Activated CD4-positive, alpha-beta T cell treated with anti-CD3 and anti-CD28 coated beads for 48 hours (primary cell): ENCODE measurements around the gene DLX6.

Source experiments
- DNase-seq: peaks from one replicate; pipeline ENCODE4 v3.0.0-alpha.2; 2020

The DLX6 gene

DNA sequence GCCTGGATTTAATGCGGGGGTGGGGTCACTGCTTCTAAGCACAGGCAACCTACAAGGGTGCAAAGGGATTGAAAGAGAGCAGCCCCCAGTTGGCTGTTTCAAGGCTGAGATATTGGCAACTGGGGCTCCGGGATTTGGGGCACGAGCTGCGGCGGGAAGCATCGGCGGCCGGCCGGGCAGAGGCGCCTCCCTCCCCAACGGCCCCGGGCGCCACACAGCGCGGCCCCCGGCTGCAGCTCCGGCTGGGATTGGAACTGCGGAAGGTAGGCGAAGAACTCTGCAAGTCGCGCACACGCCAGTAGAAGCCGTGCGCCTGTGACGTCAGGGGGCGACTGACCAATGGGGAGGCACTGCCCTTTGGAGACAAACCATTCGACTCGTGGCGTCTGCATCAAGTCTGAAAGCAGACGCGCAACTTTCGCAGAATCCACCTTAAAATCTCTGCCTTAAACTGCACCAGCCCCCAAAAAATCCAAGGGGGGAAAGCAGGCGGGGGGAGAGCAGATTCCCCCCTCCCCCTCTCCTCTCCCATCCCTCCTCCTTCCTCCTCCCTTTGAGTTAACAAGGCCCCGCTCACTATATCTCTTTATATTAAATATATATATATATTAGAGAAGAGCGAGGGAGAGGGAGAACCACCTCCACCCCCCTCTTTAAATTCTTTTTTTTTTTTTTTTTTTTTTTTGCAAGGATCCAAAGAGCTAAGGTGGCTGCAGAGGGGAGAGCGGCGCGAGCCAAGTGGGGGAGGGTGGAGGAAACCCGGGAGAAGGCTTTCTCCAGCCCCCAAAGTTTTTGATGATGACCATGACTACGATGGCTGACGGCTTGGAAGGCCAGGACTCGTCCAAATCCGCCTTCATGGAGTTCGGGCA, at the start of gene DLX6:
Gene DLX6, plus strand, starts transcription at position 371 of the 872 bp plus-strand sequence. Its CDS starts 425 bp downstream, at position 796.
- peak; percentile 72 for DNase-seq

DNA sequence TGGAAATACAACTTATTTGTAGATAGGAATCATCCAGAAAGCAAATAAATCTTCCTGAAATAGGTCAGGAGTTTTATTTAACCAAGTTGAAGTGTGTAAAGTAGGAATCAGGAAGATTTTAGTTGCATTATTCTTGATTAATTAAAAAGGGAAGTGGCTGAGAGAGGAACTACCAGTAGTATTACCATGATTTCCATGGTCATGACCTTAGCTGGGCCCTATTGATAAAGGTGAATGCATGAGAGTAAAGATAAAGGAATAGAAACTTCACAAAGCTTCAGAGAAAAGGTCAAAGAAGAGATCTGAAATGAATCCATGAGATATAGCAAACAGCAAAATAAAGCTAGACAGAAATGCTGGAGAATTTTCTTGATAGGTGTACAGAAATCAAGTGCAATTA, 46.2 kb upstream of the DLX6 start:
- DNase-seq: no peak

DNA sequence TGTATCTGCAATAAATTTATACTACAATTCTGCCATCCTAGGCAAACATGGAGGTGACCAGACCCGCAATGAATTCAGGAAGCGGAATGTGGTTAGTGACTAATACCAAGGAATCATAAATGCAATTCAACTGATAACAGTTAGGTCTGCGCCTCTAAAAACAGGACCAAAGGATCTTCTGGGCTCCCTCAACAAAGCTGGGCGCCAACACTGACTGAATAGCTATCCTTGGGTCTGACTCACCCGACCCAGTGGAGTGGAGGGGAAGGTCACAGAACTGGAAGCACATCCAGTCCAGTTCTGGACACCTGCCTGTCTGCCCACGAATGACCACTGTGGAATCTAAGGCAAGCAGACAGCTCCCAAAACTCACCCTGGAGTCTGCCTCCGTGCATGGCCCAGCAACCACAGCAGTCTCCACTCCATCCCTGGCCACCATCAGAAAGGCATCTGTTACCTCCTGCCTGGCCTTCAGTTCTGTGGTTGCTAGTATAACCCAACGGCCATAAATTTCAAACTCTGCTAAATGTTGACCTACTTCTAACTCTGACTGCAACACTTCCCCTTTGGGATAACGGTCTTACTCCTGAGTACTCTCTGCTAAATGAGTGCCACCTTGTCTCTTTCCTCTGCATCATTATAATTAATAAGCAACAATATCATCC, 43.0 kb upstream of the DLX6 start:
- DNase-seq: no peak

DNA sequence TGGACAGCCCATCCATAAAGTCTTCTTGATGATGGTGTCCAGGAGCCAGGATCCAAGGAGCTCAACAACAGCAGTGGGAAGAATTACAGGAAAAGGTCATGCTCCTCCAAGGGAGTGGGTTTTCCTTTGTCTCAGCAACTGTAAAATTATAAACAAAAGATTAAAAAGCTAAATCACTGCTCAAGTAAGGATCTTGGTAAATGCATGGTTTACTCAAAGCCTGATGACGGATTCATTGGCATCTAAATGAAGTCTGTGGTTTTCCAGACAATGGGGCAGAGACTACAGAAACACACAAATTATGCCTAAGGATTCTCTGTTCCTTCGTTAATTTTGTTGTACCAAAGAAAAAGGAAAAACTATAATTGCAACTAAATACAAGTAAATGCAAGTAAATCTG, 36.4 kb upstream of the DLX6 start:
- DNase-seq: no peak

DNA sequence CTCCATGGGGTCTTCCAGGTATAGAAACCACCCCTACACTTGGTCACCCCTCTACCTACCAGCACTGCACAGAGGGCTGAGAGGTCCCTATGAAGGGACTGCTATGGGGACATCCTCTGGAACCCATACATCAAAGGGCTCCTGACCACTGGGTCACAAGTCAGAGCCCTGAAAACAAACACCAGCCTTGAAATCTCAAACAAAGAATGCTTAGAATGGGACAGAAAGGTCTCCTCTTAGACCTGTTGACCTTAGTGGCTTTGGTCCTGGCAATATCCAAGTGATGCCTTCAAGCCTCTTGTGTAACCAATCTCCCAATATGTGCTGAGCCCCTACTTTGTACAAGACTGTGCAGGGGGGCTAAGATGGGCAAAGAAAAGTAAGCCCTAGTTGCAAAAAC, 34.6 kb upstream of the DLX6 start:
- DNase-seq: no peak

DNA sequence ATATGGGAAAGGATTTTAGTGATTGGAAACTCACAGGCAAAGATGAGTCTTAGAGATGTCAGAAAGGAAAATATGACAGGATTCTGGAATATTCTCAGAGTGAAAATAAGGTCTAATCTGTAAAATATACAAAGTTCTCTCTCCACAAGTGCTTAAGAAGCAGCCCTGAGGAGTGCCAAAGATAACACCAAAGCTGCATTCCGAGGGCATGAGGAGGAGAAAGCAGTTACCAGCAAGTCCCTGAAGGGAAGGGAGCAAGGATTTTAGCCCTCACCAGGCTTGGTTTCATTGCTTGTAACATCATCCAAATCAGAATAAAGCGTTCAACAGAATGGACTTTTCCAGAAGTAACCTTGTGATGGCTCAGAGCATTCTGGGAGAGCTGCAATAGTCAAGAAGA, 31.4 kb upstream of the DLX6 start:
- DNase-seq: no peak

DNA sequence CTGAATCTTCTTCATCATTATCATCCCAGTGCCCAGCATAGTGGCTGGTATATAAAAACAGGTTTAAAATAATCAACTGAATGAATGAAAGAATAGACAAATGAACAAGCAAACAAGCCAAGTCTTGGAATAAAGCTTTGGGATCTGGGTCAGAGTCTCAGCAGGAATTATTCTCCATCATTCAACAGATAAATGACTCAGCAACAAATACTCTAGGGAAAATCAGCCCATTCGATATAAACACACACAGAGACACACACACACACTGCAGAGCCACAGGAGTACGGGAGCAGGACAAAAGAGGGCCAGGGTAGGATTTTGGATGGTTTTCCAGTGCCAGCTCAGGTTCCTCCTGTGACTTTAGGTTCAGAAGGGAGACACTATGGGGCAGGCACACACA, 29.2 kb upstream of the DLX6 start:
- DNase-seq: no peak

DNA sequence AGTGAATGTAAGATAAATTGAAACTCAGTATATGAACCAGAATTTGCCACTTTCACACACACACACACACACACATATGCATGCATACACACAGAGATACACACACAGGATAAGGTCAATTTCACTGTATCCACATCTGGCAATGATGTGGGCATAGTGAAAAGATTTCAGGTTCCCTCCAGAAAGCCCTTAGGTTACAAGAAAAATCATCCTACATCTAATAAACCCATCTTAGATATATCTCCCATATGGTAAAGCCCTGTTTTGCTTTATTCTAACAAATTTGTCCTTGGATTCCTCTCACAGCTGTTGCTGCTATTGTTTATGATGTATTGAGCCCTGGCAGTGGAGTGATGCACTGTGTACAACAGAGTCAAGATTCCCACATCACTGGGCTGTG, 27.9 kb upstream of the DLX6 start:
- no peak for DNase-seq

DNA sequence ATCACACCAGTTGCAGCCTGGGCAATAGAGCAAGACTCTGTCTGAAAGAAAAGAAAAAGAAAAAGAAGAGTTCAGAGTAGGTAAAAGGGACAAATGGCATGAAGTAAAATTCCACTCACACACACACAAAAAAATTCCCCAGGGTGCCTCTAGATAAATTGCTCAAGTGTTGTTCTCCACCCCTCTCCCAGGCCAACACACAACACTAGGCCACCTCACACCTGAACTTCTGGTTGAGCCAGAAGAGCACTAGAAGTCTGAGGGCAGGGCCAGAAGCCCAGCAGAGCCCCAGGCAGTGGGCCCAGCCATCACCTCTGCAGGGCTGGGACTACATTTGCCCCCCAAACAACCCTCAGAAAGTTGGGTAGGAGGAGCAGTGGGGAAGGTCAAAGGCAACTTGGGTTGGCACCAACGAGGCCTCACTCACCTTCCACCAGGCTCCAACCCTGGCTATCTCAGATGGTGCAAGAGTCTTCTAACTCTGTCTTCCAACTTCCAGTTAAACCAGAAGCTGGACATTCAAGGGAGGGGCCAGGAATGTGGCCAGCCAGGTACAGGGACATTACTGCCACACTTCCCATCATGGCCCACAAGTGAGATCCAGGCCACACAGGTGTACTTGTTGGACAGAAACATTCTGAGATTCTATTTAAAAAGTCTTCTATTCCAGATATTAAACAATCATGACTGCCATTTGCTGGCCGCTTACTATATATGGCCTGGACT, 25.6 kb upstream of the DLX6 start:
- DNase-seq: no peak

DNA sequence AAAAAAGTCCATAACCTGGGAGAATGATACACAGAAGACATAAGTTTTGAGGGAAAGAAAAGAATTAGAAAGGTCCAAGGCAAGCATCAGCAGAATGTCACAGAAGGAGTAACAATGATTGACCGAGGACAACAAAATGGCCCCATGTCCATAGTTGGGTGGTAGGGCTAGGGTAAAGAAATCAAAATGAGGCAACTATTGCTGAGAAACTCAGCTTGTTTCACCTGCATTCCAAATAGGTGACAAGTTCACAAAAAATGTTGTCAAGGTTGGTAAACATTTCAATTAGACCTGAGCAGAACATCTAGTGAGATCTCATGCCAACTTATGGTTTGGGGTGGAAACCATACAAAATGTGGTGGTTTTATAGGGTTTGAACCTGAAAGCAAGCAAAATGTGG, 22.8 kb upstream of the DLX6 start:
- no peak for DNase-seq

DNA sequence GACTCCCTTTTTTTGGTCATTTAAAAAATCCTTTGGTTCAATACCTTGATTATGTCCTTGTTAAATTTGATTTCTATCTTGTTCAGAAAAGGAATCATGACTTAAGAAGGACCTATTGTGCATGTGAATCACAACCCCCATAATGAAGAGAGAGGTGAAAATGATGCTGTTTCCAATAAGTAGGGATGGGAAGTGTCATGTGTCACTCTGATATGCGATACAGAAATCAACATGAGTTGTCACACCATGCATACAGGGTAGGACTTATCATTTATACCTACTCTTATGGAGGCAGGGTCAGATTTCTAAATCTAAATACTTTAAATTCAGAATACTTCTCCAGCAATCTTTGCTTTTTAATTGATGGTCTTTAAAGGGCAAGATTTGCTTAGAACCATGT, 19.4 kb upstream of the DLX6 start:
- no peak for DNase-seq

DNA sequence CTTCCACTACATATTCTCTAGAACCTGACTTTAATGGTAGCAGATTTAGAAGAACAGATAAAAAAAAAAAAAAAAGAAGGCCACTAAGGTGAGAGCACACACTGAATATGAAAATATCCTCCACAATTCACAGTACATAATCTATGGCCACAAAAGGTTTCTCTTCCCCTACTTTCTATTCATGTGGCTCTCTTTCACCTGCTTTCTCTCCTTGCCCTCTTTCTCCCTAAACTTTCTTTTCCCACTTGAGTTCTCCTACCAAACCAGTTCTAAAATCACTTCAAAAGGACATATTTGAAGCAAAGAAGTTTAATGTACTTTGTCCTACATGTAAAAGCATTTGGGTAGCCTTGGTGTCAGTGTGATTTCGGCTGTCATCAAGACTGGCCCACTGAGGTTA, 18.5 kb upstream of the DLX6 start:
- no peak for DNase-seq

DNA sequence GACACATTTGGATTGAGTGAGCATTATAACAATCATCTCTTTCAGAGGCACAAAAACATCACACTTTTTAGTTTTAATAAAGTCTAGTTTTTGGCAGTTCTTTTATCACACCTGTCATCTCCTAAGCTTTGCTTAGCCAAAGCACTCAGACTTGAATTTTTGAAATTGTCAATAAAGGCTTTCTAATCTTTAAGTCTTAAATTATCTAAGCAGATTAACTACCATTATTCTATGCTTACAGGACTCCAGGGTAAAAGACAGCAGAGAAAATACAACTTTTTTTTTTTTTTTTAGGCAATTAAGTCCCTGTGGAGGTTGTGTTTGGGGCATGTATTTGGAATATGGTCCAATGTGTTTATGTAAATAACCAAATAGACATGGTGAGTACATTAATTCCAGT, 17.6 kb upstream of the DLX6 start:
- no peak for DNase-seq

DNA sequence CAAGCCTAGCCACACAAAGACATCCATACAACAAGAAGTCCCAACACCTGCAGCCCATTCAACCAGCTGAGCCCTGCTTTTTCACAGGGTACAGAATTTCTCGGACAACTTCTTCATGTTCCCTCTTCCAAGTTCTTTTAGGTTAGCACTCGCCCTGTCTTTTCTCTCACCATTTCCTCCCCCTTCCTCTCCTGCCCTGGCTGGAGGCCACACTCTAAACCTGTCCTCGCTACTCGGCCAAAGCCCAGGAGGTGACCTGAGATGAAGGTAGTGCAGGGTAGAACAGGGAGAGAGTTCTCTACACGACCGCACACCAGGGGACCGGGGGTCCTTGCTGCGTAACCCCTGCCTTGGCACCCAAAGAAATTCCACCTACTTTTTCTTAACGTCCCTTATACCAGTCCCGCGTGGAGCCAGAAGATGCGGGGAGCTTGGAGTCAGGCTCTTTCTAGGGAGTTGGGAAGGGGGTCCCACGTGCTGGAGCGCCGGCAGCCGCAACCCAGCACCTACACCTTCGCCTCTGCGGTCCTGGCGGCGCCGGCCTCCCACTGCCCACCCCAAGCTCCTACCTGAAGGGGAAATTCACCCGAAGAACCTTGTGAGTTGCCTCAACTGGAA, 16.0 kb upstream of the DLX6 start:
- DNase-seq: no peak

DNA sequence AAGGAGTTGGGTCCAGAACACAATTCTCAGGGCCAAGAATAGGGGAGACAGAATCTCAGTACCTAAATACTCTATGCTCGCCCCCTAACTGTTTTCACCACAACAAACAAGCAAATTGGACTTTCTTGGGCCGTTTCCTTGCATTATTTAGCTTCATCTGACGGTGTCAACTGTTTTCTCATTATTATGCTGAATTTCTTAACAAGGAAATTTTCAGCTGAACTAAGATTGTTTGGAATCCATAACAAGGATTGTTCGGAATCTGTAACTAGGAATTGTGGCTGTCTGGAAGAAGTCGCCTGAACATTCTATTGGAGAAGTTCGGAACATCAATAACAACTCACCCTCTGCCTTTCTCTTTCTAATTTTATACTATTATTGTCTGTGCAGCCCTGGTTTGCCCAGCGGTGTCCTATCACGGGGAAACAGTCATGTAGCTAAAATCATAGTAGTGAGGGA, 15.5 kb upstream of the DLX6 start:
- no peak for DNase-seq

DNA sequence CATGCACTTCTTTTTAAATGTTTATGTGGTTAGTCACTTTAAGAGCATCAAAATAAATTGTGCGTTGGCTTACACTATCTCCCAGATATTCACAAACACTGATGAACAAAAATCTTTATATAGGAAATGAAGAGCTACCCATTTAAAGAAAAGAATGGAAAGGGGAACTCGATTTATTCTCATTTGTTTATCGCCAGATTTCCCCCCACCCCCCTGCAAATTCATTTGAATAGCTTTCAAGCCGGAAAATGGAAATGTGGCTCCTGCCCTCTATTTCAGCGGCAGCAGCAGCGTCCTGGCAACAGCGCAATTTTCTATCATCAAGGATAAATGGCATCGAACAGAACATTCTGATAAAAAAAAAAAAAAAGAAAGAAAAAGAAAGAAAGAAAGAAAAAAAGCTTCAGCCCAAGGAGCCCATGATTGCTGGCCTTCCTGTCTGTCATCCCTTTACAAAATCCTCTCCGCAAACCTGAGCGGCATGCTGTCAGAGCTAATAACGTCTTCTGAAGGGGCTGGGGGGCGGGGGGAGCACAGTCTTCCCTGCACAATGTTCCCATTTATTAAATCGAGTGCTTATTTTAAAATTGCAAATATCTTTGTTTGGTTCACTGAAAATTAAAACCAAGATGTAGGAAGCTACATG, 13.7 kb upstream of the DLX6 start:
- no peak for DNase-seq

DNA sequence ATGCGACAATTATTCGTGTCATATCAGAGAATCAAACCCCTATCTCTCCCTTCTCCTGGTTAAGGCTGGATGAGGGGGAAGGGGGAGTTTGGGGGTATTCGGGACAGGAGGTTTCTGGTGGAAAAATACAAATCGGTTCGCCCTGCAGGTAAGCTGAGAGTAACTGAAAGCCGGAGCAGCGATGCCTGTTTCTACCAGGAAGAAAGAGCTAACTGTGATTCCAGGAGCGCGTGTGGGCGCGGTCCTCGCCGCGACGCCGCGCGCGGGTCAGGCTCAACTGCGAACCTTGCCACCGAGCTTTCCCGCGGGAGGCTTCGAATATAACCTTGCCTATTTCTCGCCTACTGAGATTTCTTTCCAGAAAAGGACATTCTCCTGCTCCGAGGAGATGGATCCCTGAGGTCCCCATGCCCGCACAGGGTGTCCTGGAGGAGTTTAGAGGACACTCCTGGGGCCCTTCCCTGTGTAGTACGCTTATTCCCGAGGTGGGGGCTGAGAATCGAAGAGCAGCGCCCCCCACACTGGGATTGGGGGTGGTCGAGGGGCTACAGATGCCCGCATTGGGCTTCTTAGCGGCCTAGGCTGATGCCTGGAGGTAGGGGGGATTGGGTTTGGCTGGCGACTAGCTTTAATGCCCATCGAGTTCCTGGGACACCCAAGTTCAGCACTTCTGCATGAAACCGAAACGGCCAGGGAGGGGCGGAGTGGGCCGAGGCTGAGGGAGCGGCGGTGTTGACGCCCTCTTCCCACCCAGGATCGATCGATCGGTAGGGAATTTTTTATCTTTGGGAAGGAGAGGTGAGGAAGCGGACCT, 13.0 kb upstream of the DLX6 start:
- no peak for DNase-seq

DNA sequence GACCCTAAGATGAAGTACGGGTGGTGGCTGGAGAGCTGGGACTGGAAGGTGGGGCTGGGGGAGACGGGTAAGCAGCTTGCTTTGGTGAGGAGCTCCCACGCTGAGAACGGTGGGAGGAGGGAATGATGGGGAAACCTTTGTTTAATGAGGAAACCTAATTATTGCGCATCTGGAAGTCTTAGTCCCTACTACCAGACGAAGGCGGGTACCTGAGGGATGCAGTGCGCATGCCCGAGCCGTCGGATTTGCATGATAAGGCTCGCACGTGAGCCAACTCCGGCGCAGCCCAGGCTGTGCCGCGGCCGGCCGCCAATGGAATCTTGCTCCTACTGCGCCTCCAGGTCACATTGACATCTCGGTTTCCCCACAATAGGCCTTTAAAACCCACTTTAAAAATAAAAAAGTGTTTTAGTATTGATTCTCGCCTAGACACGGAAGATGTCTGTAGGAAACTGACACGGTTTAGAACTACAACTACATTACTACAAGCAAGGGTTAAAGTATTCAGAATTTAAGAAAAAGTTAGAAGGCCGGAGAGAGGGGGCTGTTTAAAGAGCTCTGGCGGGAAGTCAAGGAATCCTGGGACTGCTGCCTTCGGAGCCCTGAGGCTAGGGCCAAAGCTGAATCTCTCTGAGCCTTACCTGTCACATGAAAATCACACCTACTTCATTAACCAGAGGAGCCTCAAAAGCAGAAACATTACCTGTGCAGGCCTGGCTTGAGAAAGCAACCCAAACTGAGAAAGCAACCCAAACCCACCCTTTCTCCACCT, 12.1 kb upstream of the DLX6 start:
- DNase-seq: no peak

DNA sequence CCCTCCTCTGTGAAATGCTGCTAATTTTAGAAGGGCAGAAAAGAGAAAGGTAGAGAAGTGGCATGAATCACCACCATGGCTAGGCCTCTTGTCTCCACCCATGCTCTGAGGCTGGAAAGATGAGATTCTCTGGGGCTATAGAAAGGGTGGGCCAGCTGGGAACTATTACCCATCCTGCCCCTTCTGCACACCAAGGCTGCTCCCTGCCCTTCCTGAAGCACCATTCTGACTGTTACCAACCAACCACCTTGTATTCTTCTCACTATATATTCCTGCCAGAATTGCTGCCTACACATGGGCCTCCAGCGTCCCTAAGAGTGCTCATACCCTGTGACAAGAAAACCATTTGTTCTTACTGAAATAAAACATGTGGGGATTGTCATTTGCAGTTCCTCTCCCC, 11.4 kb upstream of the DLX6 start:
- DNase-seq: no peak

DNA sequence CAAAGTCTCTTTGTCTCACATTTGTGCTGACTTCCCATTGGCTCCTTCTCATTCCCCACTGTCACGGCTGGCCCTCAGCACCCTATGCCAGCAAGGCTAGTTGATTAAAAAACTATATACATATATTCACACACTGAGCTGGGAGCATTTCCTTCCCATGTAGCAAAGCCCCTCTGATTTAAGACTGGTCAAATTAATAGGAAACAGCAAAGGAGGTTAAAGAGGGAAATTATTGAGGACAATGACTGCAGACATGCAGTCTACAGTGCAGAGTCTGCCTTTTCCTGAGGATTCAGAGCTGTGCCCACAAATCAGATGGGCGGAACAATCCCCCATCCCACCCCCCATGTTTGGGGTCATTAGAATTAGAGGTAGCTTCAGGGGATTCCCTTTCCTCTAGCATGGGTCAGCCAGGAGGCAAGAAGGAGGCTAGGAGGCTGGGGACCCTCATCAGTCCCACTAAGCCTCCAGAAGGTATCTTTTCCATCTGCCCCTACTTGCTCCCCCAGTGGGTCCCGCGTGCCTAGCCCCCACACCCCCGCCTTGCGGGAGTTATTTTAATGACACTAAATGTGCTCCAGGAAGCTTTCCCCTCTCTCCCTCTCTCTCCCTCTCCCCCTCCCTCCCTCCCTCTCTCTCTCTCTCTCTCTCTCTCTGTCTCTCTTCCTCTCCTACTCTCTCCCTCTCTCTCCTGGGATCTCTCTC, 9.8 kb upstream of the DLX6 start:
- DNase-seq: no peak
